ENCODE measurements around the gene KRT32. TPM values are rescaled to one million over a fixed set of nuclear protein-coding genes. Genes with fewer than 3 reads are reported as not detected.
"Not testable (repeated sequence)": the region's sequence is repeated elsewhere in the genome, so short reads cannot be mapped to it uniquely, and the experiment has no call there.

KRT32 gene
- polyA plus RNA-seq, 1 donor from 2014 or later: not detected

- Mint-ChIP-seq H3K27ac (no peak overlapping the region), H3K9me3 (no peaks in the 10 kb centered on the region), H3K36me3 (no peaks in the 10 kb centered on the region), H3K27me3 (peaks cover 2% of the 10 kb centered on the region), H3K4me1 (no peaks in the 10 kb centered on the region), H3K4me3 (no peak overlapping the region)
Measured at GRCh38 chr17:41434415-41434814, 32.8 kb downstream of the KRT32 start.

- no peaks in the 10 kb centered on the region for H3K9me3 Mint-ChIP-seq
- H3K4me1 Mint-ChIP-seq: no peaks in the 10 kb centered on the region
- H3K36me3 Mint-ChIP-seq: no peaks in the 10 kb centered on the region
- no peak overlapping the region for H3K4me3 Mint-ChIP-seq
- no peak overlapping the region for H3K27ac Mint-ChIP-seq
- no peaks in the 10 kb centered on the region for H3K27me3 Mint-ChIP-seq
Measured at GRCh38 chr17:41434005-41434404, 33.2 kb downstream of the KRT32 start.

- H3K27me3 Mint-ChIP-seq: no peaks in the 10 kb centered on the region
- H3K27ac Mint-ChIP-seq: no peak overlapping the region
- no peaks in the 10 kb centered on the region for H3K9me3 Mint-ChIP-seq
- H3K4me3 Mint-ChIP-seq: no peak overlapping the region
- no peaks in the 10 kb centered on the region for H3K4me1 Mint-ChIP-seq
- H3K36me3 Mint-ChIP-seq: no peaks in the 10 kb centered on the region
Measured at GRCh38 chr17:41433586-41433985, 33.6 kb downstream of the KRT32 start.

- H3K36me3 Mint-ChIP-seq, H3K4me1 Mint-ChIP-seq, H3K9me3 Mint-ChIP-seq, H3K27ac Mint-ChIP-seq, H3K4me3 Mint-ChIP-seq, H3K27me3 Mint-ChIP-seq: not testable (repeated sequence)
Measured at GRCh38 chr17:41430376-41430775, 36.8 kb downstream of the KRT32 start.

- no peaks in the 10 kb centered on the region for H3K9me3 Mint-ChIP-seq
- H3K27me3 Mint-ChIP-seq: peaks cover 3% of the 10 kb centered on the region
- H3K27ac Mint-ChIP-seq: no peak overlapping the region
- no peaks in the 10 kb centered on the region for H3K4me1 Mint-ChIP-seq
- no peak overlapping the region for H3K4me3 Mint-ChIP-seq
- H3K36me3 Mint-ChIP-seq: no peaks in the 10 kb centered on the region
Measured at GRCh38 chr17:41429667-41430066, 37.5 kb downstream of the KRT32 start.

GRCh38 chr17:41428591-41429291 is 38.4 kb downstream of the KRT32 start:
- H3K4me3 Mint-ChIP-seq: no peak overlapping the region
- H3K9me3 Mint-ChIP-seq: no peaks in the 10 kb centered on the region
- H3K4me1 Mint-ChIP-seq: no peaks in the 10 kb centered on the region
- H3K36me3 Mint-ChIP-seq: no peaks in the 10 kb centered on the region
- H3K27me3 Mint-ChIP-seq: peaks cover 3% of the 10 kb centered on the region
- H3K27ac Mint-ChIP-seq: no peak overlapping the region

- Mint-ChIP-seq H3K4me1 (no peaks in the 10 kb centered on the region), H3K27me3 (peaks cover 6% of the 10 kb centered on the region), H3K9me3 (no peaks in the 10 kb centered on the region), H3K27ac (no peak within 1 kb of the TSS), H3K4me3 (no peak within 1 kb of the TSS), H3K36me3 (no peaks in the 10 kb centered on the region)
Measured at GRCh38 chr17:41424111-41424635, 43.0 kb downstream of the KRT32 start, which contains the start of gene KRT37. KRT37 (minus strand) TSS chr17:41424585; CDS start chr17:41424523, 62 bp downstream.

- H3K27ac Mint-ChIP-seq, H3K36me3 Mint-ChIP-seq, H3K27me3 Mint-ChIP-seq, H3K9me3 Mint-ChIP-seq, H3K4me3 Mint-ChIP-seq, H3K4me1 Mint-ChIP-seq: not testable (repeated sequence)
Measured at GRCh38 chr17:41422586-41422985, 44.6 kb downstream of the KRT32 start.

- Mint-ChIP-seq H3K4me3 (no peak overlapping the region), H3K4me1 (peaks cover 0 to 10% (median 5%) of the 10 kb centered on the region in 3 donors), H3K27ac (no peak overlapping the region), H3K9me3 (no peaks in the 10 kb centered on the region), H3K36me3 (no peaks in the 10 kb centered on the region), H3K27me3 (peaks cover 6% of the 10 kb centered on the region)
Measured at GRCh38 chr17:41421617-41422016, 45.6 kb downstream of the KRT32 start.

GRCh38 chr17:41421116-41421515 is 46.1 kb downstream of the KRT32 start:
- no peak overlapping the region for H3K4me3 Mint-ChIP-seq
- H3K27me3 Mint-ChIP-seq: peaks cover 5% of the 10 kb centered on the region
- H3K27ac Mint-ChIP-seq: no peak overlapping the region
- no peaks in the 10 kb centered on the region for H3K9me3 Mint-ChIP-seq
- peaks cover 0 to 10% (median 5%) of the 10 kb centered on the region in 3 donors for H3K4me1 Mint-ChIP-seq
- no peaks in the 10 kb centered on the region for H3K36me3 Mint-ChIP-seq

- peaks cover 0 to 10% (median 5%) of the 10 kb centered on the region in 3 donors for H3K4me1 Mint-ChIP-seq
- no peaks in the 10 kb centered on the region for H3K36me3 Mint-ChIP-seq
- H3K9me3 Mint-ChIP-seq: no peaks in the 10 kb centered on the region
- peak overlapping the region in 1 of 3 donors; percentile 42 for H3K27ac Mint-ChIP-seq
- H3K27me3 Mint-ChIP-seq: peaks cover 4% of the 10 kb centered on the region
- no peak overlapping the region for H3K4me3 Mint-ChIP-seq
Measured at GRCh38 chr17:41420134-41420533, 47.1 kb downstream of the KRT32 start.

- Mint-ChIP-seq H3K4me1 (peaks cover 0 to 10% (median 5%) of the 10 kb centered on the region in 3 donors), H3K4me3 (no peak overlapping the region), H3K36me3 (no peaks in the 10 kb centered on the region), H3K27ac (no peak overlapping the region), H3K27me3 (peaks cover 3% of the 10 kb centered on the region), H3K9me3 (no peaks in the 10 kb centered on the region)
Measured at GRCh38 chr17:41419716-41420115, 47.5 kb downstream of the KRT32 start.

GRCh38 chr17:41418116-41418860 is 48.9 kb downstream of the KRT32 start:
- no peaks in the 10 kb centered on the region for H3K9me3 Mint-ChIP-seq
- peaks cover 0 to 10% (median 5%) of the 10 kb centered on the region in 3 donors for H3K4me1 Mint-ChIP-seq
- H3K36me3 Mint-ChIP-seq: no peaks in the 10 kb centered on the region
- H3K27ac Mint-ChIP-seq: no peak overlapping the region
- H3K27me3 Mint-ChIP-seq: peaks cover 2% of the 10 kb centered on the region
- H3K4me3 Mint-ChIP-seq: no peak overlapping the region

GRCh38 chr17:41417576-41418015 is 49.6 kb downstream of the KRT32 start:
- peaks cover 0 to 10% (median 5%) of the 10 kb centered on the region in 3 donors for H3K4me1 Mint-ChIP-seq
- no peaks in the 10 kb centered on the region for H3K36me3 Mint-ChIP-seq
- H3K27me3 Mint-ChIP-seq: peaks cover 2% of the 10 kb centered on the region
- no peak overlapping the region for H3K4me3 Mint-ChIP-seq
- no peak overlapping the region for H3K27ac Mint-ChIP-seq
- no peaks in the 10 kb centered on the region for H3K9me3 Mint-ChIP-seq

GRCh38 chr17:41417127-41417526 is 50.1 kb downstream of the KRT32 start:
- H3K4me1 Mint-ChIP-seq: peaks cover 0 to 10% (median 5%) of the 10 kb centered on the region in 3 donors
- no peaks in the 10 kb centered on the region for H3K9me3 Mint-ChIP-seq
- no peak overlapping the region for H3K4me3 Mint-ChIP-seq
- no peaks in the 10 kb centered on the region for H3K36me3 Mint-ChIP-seq
- H3K27me3 Mint-ChIP-seq: peaks cover 2% of the 10 kb centered on the region
- no peak overlapping the region for H3K27ac Mint-ChIP-seq
